IPS-18c (cell line): ENCODE measurements around the gene KCMF1.

Experiments used
- H3K4me3 ChIP-seq: 2 replicates; pipeline ENCODE4 v1.7.0; 2013; ENCODE audit warnings: low read depth, mild to moderate bottlenecking, low read length, moderate library complexity; ENCODE audit not compliant: insufficient read depth
- H3K9me3 ChIP-seq: one replicate; pipeline ENCODE4 v1.6.1; 2013; ENCODE audit warnings: mild to moderate bottlenecking, low read length, moderate library complexity; ENCODE audit not compliant: control insufficient read depth, insufficient read depth

The KCMF1 gene

DNA sequence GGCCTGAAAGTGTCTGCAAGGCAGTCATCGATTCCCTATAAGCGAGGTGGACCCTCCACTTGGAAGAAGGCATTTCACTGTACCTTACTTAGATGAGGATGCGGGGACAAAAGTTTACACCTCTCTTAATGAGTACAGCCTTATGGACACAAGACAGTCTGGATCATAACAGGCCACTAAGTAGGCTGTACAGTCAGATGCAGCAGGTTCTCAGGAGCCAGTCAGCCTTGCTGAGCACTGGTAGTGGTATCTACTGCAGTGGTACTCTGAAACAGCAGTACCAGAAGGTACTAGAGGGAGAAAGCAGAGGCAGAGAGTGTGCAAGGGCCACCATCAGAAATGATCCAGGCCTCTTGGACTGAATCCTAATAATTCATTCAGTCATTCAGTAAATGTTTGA, 77.6 kb downstream of the KCMF1 start:
- no peaks in the 10 kb centered on the region for H3K9me3 ChIP-seq
- no peak overlapping the region for H3K4me3 ChIP-seq

DNA sequence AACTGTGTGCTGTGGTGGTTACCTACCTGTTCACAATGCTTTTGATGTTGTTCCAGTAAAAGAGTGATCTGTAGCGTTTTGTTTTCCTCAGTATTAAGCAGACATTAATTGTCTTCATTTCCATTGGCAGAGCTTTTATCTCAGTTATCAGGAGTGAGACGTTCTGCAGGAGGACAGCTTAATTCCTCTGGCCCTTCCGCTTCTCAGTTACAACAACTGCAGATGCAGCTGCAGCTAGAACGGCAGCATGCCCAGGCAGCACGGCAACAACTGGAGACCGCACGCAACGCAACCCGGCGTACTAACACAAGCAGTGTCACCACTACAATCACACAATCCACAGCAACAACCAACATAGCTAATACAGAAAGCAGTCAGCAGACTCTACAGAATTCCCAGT, 78.3 kb downstream of the KCMF1 start:
- Histone ChIP-seq H3K9me3 (no peaks in the 10 kb centered on the region), H3K4me3 (no peak overlapping the region)

DNA sequence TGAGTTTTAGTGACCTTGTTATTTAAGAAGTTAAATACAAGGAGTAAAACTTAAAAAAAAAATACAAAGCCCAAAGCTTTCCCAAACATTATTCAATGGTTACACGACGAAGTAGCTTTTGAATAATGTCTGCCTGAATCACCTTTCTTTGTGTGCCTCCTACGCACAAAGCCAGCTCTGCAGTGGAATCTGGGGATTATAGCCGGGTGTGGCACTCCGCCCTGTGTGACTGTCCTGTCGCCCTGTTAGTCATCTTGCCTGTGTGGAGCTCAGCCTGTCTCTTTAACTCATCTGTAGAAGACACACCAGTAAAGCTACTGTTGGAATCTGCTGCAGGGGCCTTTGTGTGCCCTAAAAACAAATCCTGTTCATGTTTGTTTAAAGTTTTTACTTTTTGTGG, 82.8 kb downstream of the KCMF1 start:
- no peaks in the 10 kb centered on the region for H3K9me3 ChIP-seq
- no peak overlapping the region for H3K4me3 ChIP-seq

DNA sequence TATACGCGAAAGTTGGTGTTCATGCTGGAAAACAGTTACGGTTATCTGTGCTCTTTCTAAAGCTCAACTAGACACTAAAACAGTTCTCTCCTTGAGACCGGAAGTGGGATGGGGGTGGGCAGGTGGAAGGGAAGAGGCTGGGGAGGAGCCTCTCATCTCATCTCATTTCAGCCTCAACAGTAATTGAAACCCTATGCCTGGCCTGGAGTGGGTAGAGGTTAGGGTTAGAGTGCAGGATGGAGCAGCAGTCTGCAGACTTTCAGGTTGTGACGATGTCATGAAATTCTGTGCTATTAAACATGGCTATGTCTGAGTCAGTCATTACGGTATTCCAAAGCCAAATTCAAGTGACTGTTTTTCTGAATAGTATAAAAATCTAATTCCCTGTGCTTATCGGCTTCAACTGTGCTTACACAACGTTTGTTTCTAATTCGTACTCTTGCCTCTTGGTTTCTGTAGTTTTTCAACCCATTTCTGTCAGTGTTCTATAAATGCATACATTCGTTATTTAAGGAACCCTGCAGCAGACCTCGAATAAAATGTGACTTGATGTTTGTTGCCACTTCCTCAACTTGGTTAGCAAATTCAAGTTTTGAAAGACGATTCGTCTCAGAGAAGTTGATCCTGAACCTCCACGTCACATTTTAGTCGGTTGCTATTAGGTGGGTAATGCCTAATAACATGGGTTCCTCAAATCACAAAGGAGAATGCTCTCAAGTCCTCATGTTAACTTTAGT, 86.4 kb downstream of the KCMF1 start:
- Histone ChIP-seq H3K4me3 (no peak overlapping the region), H3K9me3 (no peaks in the 10 kb centered on the region)

GRCh38 chr2:85061896-85062295, 90.9 kb downstream of the KCMF1 start:
- no peak overlapping the region for H3K4me3 ChIP-seq
- no peaks in the 10 kb centered on the region for H3K9me3 ChIP-seq

DNA sequence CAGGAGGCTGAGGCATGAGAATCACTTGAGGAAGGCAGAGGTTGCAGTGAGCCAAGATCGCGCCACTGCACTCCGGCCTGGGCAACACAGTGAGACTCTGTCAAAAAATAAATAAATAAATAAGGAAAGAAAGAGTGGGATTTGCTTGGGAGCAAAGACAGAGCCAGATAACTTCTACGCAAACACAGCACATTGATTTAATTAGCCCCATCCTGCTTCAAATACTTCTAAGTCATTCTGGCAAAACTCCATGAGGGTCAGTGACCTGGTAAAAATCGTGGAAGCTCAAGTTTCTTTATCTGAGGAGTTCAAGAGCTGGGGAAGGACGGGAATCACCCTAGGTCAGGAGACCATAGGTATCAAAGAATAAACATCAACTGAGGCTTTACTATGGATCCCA, 91.6 kb downstream of the KCMF1 start:
- Histone ChIP-seq H3K9me3 (no peaks in the 10 kb centered on the region), H3K4me3 (no peak overlapping the region)

DNA sequence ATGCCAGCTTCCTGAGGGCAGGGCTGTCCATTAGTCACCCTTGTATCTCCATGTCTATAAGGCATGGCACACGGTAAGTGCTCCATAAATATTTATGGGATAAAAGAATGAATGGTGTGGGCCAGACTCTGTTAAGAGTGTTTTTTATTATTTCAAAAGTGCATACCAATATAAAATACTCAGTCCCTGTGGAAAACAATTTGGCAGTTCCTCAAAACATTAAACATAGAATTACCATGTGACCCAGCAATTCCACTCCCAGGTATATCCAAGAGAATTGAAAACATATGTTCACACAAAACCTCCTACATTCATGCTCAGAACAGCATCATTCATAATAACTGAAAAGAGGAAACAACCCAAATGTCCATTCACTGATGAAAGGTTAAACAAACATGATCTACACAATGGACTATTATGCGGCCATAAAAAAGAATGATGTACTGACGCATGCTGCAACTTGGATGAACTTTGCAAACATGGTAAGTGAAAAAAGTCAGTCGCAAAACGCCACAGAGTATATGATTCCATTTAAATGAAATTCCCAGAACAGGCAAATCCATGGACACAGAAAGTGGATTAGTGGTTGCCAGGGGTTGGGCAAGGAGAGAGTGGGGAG, 93.1 kb downstream of the KCMF1 start:
- Histone ChIP-seq H3K4me3 (no peak overlapping the region), H3K9me3 (no peaks in the 10 kb centered on the region)

DNA sequence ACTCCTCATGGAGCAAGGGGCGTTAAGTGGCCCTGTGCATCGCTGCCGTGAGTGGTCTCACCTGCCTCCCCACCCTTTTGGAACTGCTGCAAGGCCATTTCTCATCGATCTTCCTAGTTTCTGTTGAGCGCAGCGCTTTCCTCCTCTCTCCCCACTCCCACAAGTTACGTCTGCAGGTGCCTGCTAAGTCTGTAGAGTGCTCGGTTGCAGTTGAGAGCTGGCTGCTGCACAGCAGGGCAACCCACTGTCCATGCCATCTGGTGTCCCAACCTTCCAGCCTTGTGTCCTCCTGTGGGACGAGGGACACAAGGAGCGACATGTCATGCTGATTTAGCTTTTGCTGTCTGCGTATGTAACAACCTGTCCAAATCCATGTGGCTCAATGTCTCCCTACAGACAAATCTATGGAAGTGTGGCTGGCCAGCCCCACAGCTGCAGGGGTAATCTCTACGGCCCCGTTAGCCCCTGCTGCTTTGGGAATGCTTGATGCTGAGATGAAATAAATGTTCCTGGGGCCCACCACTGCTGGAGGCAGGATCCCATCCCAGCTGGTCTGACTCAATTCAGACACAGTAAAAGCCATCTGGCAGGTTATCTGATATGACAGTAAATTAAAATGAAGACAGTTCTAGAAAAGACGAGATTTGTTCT, 94.1 kb downstream of the KCMF1 start:
- no peak overlapping the region for H3K4me3 ChIP-seq

DNA sequence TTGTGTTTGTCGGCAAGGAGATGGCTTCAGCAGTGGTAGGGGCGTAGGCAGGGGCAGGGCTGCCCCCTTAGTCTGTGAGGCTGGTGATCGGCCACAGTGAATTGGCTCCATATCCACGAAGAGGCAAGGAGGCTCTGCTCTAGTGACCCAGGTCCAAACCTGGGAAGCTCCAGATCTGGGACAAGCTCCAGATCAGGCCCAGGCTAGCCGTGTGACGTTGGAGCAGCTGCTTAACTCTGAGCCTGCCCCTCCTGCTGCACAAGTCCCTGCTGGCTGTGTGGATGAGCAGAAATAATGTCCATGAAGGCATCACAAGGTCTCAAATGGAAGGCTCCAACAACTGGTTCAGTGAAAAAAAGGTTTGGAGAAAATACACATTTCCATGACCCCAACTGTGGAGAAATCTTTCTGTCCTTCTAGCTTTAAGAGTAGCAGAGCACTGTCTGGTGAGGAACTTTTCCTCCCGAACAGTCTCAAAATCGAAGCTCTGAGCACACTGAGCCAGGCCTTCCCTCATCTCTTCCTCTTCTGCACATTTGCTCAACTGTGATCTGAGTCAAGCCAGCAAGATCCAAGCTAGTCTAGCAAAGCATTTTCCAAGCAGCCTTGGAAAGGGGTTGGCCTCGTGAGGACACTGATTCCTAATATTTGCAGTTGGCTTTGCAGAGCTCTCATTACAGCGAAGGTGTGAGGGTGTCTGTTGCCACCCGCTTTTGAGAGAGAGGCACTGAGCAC, 95.2 kb downstream of the KCMF1 start:
- H3K9me3 ChIP-seq, result no peaks in the 10 kb centered on the region
- no peak overlapping the region for H3K4me3 ChIP-seq

More for the DNA sequence above, 94.1 kb downstream of the KCMF1 start:
- H3K9me3 ChIP-seq, result no peaks in the 10 kb centered on the region

DNA sequence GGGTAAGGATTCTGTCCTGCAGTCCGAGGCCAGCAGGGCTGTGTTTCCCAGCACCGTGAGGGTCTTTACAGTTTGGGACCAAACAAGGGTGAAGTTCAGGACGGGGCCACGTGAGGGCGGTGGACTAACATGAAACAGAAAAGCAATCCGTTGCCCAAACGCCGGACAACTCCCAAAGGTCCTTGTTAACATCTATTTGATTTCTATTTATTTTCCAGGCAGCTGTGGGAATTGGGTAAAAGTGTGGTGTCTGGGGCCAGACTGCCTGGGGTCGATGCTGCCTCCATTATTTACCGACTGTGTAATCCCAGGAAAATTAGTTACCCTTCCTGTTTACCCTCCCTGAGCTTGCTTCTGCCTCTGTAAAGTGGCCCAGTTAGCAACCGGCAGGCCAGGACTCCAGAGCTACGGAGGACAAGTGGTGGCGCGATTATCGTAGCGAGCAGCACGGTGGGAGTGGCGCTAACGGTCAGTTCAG, 96.0 kb downstream of the KCMF1 start:
- Histone ChIP-seq H3K4me3 (peak overlapping the region; percentile 36), H3K9me3 (no peaks in the 10 kb centered on the region)

DNA sequence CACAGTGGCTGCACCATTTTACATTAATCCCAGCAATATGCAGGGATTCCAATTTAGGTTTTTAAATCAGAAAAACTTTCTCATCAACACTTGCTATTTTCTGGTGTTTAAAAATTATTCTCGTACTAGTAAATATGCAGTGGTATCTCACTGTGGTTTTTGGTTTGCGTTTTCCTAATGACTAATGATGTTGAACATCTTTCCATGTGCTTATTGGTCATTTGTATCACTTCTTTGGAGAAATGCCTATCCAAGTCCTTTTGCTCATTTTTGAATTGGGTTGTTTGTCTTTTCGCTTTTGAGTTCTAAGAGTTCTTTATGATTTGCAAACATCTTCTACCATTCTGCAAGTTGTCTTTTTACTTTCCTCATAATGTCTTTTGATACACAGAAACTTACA, 100.1 kb downstream of the KCMF1 start:
- Histone ChIP-seq H3K9me3 (no peaks in the 10 kb centered on the region), H3K4me3 (no peak overlapping the region)

- H3K4me3 ChIP-seq, result no peak overlapping the region
- no peaks in the 10 kb centered on the region for H3K9me3 ChIP-seq
Measured at GRCh38 chr2:85073033-85073432, 102.1 kb downstream of the KCMF1 start.

- Histone ChIP-seq H3K4me3 (no peak overlapping the region), H3K9me3 (peaks cover 4% of the 10 kb centered on the region)
Measured at GRCh38 chr2:85076618-85077274, 105.8 kb downstream of the KCMF1 start.

DNA sequence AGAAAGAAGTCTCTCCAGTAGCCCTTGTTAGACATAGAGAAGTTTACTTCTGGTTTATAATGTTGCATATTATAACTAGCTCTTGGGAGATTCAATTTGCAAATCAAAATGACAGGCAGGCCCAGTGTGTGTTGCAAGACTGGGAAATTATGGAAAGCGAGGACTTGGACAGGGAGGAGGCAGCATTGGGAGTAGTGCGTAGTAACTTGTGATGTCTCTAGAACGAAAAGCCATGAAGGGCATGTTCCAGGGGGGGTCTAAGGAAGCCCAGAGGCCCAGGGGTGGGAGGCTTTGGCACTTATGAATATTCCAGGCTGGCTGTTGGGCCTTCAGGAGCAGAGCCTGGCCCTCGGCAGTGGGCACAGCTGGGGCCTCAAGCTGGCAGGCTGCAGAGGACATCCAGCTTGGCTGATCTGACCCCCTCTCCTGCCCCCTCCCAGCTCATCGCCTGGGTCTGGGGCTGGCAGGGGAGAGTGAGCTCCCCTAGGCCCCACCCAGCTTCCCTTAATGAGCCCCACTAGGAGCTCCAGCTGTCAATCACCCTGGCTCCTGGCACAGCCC, 107.0 kb downstream of the KCMF1 start:
- Histone ChIP-seq H3K4me3 (no peak overlapping the region), H3K9me3 (peaks cover 4% of the 10 kb centered on the region)

GRCh38 chr2:85078536-85078935, 107.6 kb downstream of the KCMF1 start:
- peaks cover 4% of the 10 kb centered on the region for H3K9me3 ChIP-seq
- no peak overlapping the region for H3K4me3 ChIP-seq

- H3K4me3 ChIP-seq, result no peak overlapping the region
Measured at GRCh38 chr2:85083092-85083491, 112.1 kb downstream of the KCMF1 start.

DNA sequence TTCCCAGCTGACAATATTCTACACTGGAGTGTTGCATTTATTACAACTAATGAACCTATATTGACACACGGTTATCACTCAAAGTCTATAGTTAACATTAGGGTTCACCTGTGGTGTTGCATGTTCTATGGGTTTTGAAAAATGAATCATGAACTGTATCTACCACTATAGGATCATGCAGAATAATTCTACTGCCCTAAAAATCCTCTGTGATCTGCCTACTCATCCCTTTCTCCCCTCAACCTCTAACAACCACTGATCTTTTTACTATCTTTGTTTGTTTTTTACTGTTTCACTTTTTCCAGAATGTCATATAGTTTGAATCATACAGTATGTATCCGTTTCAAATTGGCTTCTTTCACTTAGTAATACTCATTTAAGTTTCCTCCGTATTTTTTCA, 114.6 kb downstream of the KCMF1 start:
- Histone ChIP-seq H3K9me3 (peaks cover 2% of the 10 kb centered on the region), H3K4me3 (no peak overlapping the region)

More at GRCh38 chr2:85083092-85083491, 112.1 kb downstream of the KCMF1 start:
- peaks cover 4% of the 10 kb centered on the region for H3K9me3 ChIP-seq
